H9 (cell line): ENCODE results near the gene MR1. TPM values are rescaled to one million over a fixed set of nuclear protein-coding genes. Genes with fewer than 3 reads are reported as not detected.

ENCODE experiments used
- DNase-seq: peaks from one replicate; pipeline ENCODE4 v3.0.0-alpha.2; 2017
- H2AFZ ChIP-seq: one replicate; pipeline ENCODE4 v1.6.1; 2013; ENCODE audit warnings: mild to moderate bottlenecking, low read length, control low read depth, moderate library complexity
- H2AK5ac ChIP-seq: 2 replicates; pipeline ENCODE4 v1.6.1; 2013; ENCODE audit warnings: low read length, control low read depth, mixed read lengths; ENCODE audit not compliant: insufficient read length
- H2BK120ac ChIP-seq: one replicate; pipeline ENCODE4 v1.6.1; 2013; ENCODE audit warnings: low read depth, mild to moderate bottlenecking, low read length, control low read depth, inconsistent platforms; ENCODE audit not compliant: poor library complexity, severe bottlenecking
- H2BK12ac ChIP-seq: 2 replicates; pipeline ENCODE4 v1.6.1; 2013; ENCODE audit warnings: low read length, control low read depth, mixed read lengths, low read depth; ENCODE audit not compliant: insufficient read length
- H2BK15ac ChIP-seq: 2 replicates; pipeline ENCODE4 v1.6.1; 2013; ENCODE audit warnings: low read depth, low read length, control low read depth
- H2BK20ac ChIP-seq: one replicate; pipeline ENCODE4 v1.6.1; 2013; ENCODE audit warnings: low read depth, mild to moderate bottlenecking, low read length, control low read depth, inconsistent platforms; ENCODE audit not compliant: poor library complexity, severe bottlenecking
- H2BK5ac ChIP-seq: 2 replicates; pipeline ENCODE4 v1.6.1; 2013; ENCODE audit warnings: low read length, control low read depth, mixed read lengths; ENCODE audit not compliant: insufficient read length
- H3K14ac ChIP-seq: 2 replicates; pipeline ENCODE4 v1.6.1; 2013; ENCODE audit warnings: low read length, control low read depth; ENCODE audit not compliant: insufficient read depth
- H3K18ac ChIP-seq: 2 replicates; pipeline ENCODE4 v1.6.1; 2013; ENCODE audit warnings: low read depth, mild to moderate bottlenecking, mixed read lengths, low read length, control low read depth; ENCODE audit not compliant: insufficient read length
- H3K23ac ChIP-seq: 2 replicates; pipeline ENCODE4 v1.6.1; 2013; ENCODE audit warnings: low read length, control low read depth, mixed read lengths, low read depth; ENCODE audit not compliant: insufficient read length
- H3K23me2 ChIP-seq: 2 replicates; pipeline ENCODE4 v1.6.1; 2013; ENCODE audit warnings: low read depth, mild to moderate bottlenecking, mixed read lengths, low read length, control low read depth; ENCODE audit not compliant: insufficient read length, poor library complexity, severe bottlenecking
- H3K27ac ChIP-seq: 2 replicates; pipeline ENCODE4 v1.5.1; 2013; ENCODE audit warnings: low read length, control low read depth, mixed read lengths, low read depth; ENCODE audit not compliant: insufficient read length
- H3K27me3 ChIP-seq: 2 replicates; pipeline ENCODE4 v1.6.1; 2013; ENCODE audit warnings: low read length, control low read depth, inconsistent platforms; ENCODE audit not compliant: insufficient read depth
- H3K4ac ChIP-seq: 2 replicates; pipeline ENCODE4 v1.6.1; 2013; ENCODE audit warnings: low read depth, mild to moderate bottlenecking, control low read depth, inconsistent platforms, low read length, moderate library complexity
- H3K4me1 ChIP-seq: 2 replicates; pipeline ENCODE4 v1.6.1; 2013; ENCODE audit warnings: low read length, control low read depth, inconsistent platforms; ENCODE audit not compliant: insufficient read depth
- H3K4me2 ChIP-seq: 2 replicates; pipeline ENCODE4 v1.6.1; 2013; ENCODE audit warnings: low read length, control low read depth, mixed read lengths; ENCODE audit not compliant: insufficient read length, insufficient read depth
- H3K56ac ChIP-seq: 2 replicates; pipeline ENCODE4 v1.6.1; 2013; ENCODE audit warnings: low read depth, mild to moderate bottlenecking, mixed read lengths, low read length, control low read depth; ENCODE audit not compliant: insufficient read length
- H3K79me1 ChIP-seq: 2 replicates; pipeline ENCODE4 v1.6.1; 2013; ENCODE audit warnings: low read depth, mild to moderate bottlenecking, moderate library complexity, low read length, control low read depth, inconsistent platforms; ENCODE audit not compliant: insufficient read depth, poor library complexity, severe bottlenecking
- H3K79me2 ChIP-seq: 2 replicates; pipeline ENCODE4 v1.6.1; 2013; ENCODE audit warnings: low read length, control low read depth, inconsistent platforms; ENCODE audit not compliant: insufficient read depth
- H3K9ac ChIP-seq: 2 replicates; pipeline ENCODE4 v1.6.1; 2013; ENCODE audit warnings: low read length, control low read depth, mixed read lengths; ENCODE audit not compliant: insufficient read length; ENCODE audit errors: extremely low read depth
- H3K9me3 ChIP-seq: one replicate; pipeline ENCODE4 v1.6.1; 2013; ENCODE audit warnings: low read depth, low read length, inconsistent platforms; ENCODE audit not compliant: control insufficient read depth
- H3T11ph ChIP-seq: one replicate; pipeline ENCODE4 v1.6.1; 2013; ENCODE audit warnings: mild to moderate bottlenecking, low read length, control low read depth, inconsistent platforms
- H4K20me1 ChIP-seq: one replicate; pipeline ENCODE4 v1.6.1; 2013; ENCODE audit not compliant: control insufficient read depth, insufficient read length, insufficient read depth
- H4K5ac ChIP-seq: 2 replicates; pipeline ENCODE4 v1.6.1; 2013; ENCODE audit warnings: low read depth, mild to moderate bottlenecking, mixed read lengths, low read length, control low read depth; ENCODE audit not compliant: insufficient read length
- H4K8ac ChIP-seq: replicated peaks from 2 replicates; pipeline ENCODE4 v1.6.1; 2013; ENCODE audit warnings: low read length, control low read depth, mixed read lengths, low read depth; ENCODE audit not compliant: insufficient read length
- H4K91ac ChIP-seq: 2 replicates; pipeline ENCODE4 v1.6.1; 2013; ENCODE audit warnings: low read depth, mild to moderate bottlenecking, moderate library complexity, mixed read lengths, low read length, control low read depth; ENCODE audit not compliant: insufficient read length
- H3K27ac Mint-ChIP-seq, 3 experiments: 2 replicates in 2 of 3; 3 replicates in 1 of 3; pipeline ENCODE4 v1.8.0; 2020 to 2021; ENCODE audit warnings: mixed read lengths in 3 of 3, mild to moderate bottlenecking in 1 of 3, moderate library complexity in 1 of 3
- H3K27me3 Mint-ChIP-seq: 2 replicates; pipeline ENCODE4 v1.8.0; 2021; ENCODE audit warnings: low read depth, mild to moderate bottlenecking, moderate library complexity, mixed read lengths
- H3K36me3 Mint-ChIP-seq, 3 experiments: 2 replicates in 2 of 3; 3 replicates in 1 of 3; pipeline ENCODE4 v1.8.0; 2020 to 2021; ENCODE audit warnings: low read depth in 3 of 3, mixed read lengths in 3 of 3; ENCODE audit not compliant: insufficient read depth in 1 of 3
- H3K4me1 Mint-ChIP-seq, 2 experiments: 2 replicates each; pipeline ENCODE4 v1.8.0; 2020; ENCODE audit warnings: mixed read lengths in 2 of 2
- H3K4me3 Mint-ChIP-seq, 2 experiments: 2 replicates in 1 of 2; 3 replicates in 1 of 2; pipeline ENCODE4 v1.8.0; 2020 to 2021; ENCODE audit warnings: mild to moderate bottlenecking in 2 of 2, mixed read lengths in 2 of 2, moderate library complexity in 1 of 2
- H3K9me3 Mint-ChIP-seq, 2 experiments: 2 replicates in 1 of 2; 3 replicates in 1 of 2; pipeline ENCODE4 v1.8.0; 2020; ENCODE audit warnings: mild to moderate bottlenecking in 2 of 2, mixed read lengths in 2 of 2, moderate library complexity in 1 of 2
- CTCF ChIP-seq: fragments of 200-600 bp; sonication (generic); conservative IDR thresholded peaks from 3 replicates; pipeline ENCODE4 v1.8.0; 2021; ENCODE audit warnings: antibody characterized with exemption, mild to moderate bottlenecking
- WGBS: extraction: QIAGEN DNeasy Blood & Tissue Kit; methylation state at CpG from one replicate; pipeline ENCODE4 v1.1.7; 2013; ENCODE audit warnings: missing lambda C conversion rate, low lambda C conversion rate, mixed read lengths; ENCODE audit not compliant: insufficient read length; ENCODE audit errors: extremely low coverage; 5-methylcytosine and 5-hydroxymethylcytosine counted together
- total RNA-seq: library from RNA; stranded (reverse); gene quantifications from 2 replicates; pipeline ENCODE4 v1.2.1, GENCODE V29; 2021

Gene MR1
- total RNA-seq, 1 experiment from 2014 or later, result 0.02 TPM

DNA sequence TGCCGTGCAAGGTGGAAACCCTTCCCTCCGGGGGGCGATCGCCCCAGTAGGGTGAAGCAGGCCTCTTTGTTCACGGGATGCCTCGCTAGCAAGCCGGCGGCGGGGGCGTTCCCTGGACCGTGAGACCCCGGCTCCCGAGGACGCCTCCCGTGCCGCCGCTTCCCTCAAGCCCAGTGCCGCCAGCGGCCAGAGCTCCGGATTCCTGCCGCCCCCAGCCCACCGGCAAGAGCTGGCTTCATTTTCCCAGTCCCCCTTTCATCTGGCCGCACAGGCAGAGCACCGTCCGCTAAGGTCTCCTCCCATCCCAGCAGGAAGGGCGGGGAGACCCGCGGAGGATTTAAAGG is 71.0 kb downstream of the MR1 start:
- H2AFZ ChIP-seq, result no peak overlapping the region
- no peaks in the 10 kb centered on the region for H3K79me2 ChIP-seq
- H3K36me3 Mint-ChIP-seq, result no peaks in the 10 kb centered on the region; a peak in 2 of 7 replicates
- peaks cover 77 to 79% of the 10 kb centered on the region in 2 experiments for H3K4me1 Mint-ChIP-seq
- no peaks in the 10 kb centered on the region for H3K9me3 ChIP-seq
- no CpG with 5 or more reads among the region's 28 CpGs for WGBS
- no peaks in the 10 kb centered on the region for H3K79me1 ChIP-seq
- H3K23ac ChIP-seq, result no peak overlapping the region
- no peak overlapping the region for H2BK5ac ChIP-seq
- H3K14ac ChIP-seq, result peak overlapping the region; percentile 10; the same call in 1 of the 2 replicates
- peaks cover 0 to 4% of the 10 kb centered on the region in 2 experiments; a peak in 2 of 5 replicates for H3K9me3 Mint-ChIP-seq
- H3T11ph ChIP-seq, result no peak overlapping the region
- H3K27me3 ChIP-seq, result peaks cover 21% of the 10 kb centered on the region; the same call in 1 of the 2 replicates
- H3K9ac ChIP-seq, result peak overlapping the region; percentile 35
- H3K4ac ChIP-seq, result no peak overlapping the region
- no peak overlapping the region for H2BK15ac ChIP-seq
- DNase-seq, result peak; percentile 76
- H3K18ac ChIP-seq, result peak overlapping the region; percentile 12
- peak overlapping the region in 1 of 3 experiments; percentile 93; a peak in 1 of 7 replicates for H3K27ac Mint-ChIP-seq
- H2BK20ac ChIP-seq, result no peak overlapping the region
- H3K56ac ChIP-seq, result no peak overlapping the region
- H4K8ac ChIP-seq, result no peak overlapping the region
- peak; percentile 30; the same call in 1 of the 3 replicates for TF ChIP-seq CTCF
- H3K4me1 ChIP-seq, result peaks cover 10% of the 10 kb centered on the region; the same call in 1 of the 2 replicates
- peak overlapping the region; percentile 78 to 91 for H3K4me3 Mint-ChIP-seq
- H3K4me2 ChIP-seq, result peak overlapping the region; percentile 87
- no peak overlapping the region for H2BK12ac ChIP-seq
- H3K27ac ChIP-seq, result no peak overlapping the region
- H4K20me1 ChIP-seq, result no peaks in the 10 kb centered on the region
- H4K91ac ChIP-seq, result no peak overlapping the region
- H3K23me2 ChIP-seq, result peaks cover 9% of the 10 kb centered on the region
- H2AK5ac ChIP-seq, result no peak overlapping the region
- peaks cover 66% of the 10 kb centered on the region for H3K27me3 Mint-ChIP-seq
- no peak overlapping the region for H2BK120ac ChIP-seq
- H4K5ac ChIP-seq, result no peak overlapping the region
